ENCODE measurements around the gene GNB5. TPM values are rescaled to one million over a fixed set of nuclear protein-coding genes. Genes with fewer than 3 reads are reported as not detected.

The GNB5 gene
- total RNA-seq, 1 donor from 2014 or later, result 48.6 TPM

GRCh38 chr15:52132066-52132465, 59.1 kb downstream of the GNB5 start:
- no peak overlapping the region for H3K27ac ChIP-seq
- no peaks in the 10 kb centered on the region for H3K27me3 ChIP-seq
- no peak for DNase-seq (ENCODE audit: extremely low spot score in 2 of 2)
- TF ChIP-seq CTCF (IDR thresholded peaks at IDR 0.05) (no peak), POLR2AphosphoS5 (IDR thresholded peaks at IDR 0.05; ENCODE audit: insufficient read depth in 1 of 2, low read depth in 1 of 2) (no peak), POLR2A (IDR thresholded peaks at IDR 0.05) (no peak)
- H3K4me3 ChIP-seq, result no peak overlapping the region
- H3K4me1 ChIP-seq, result peaks cover 17% of the 10 kb centered on the region
- H3K9me3 ChIP-seq, result no peaks in the 10 kb centered on the region
- peaks cover 0 to 8% of the 10 kb centered on the region in 2 donors for H3K36me3 ChIP-seq
- intact Hi-C loops (cut with DNase I), result no loop called here

DNA sequence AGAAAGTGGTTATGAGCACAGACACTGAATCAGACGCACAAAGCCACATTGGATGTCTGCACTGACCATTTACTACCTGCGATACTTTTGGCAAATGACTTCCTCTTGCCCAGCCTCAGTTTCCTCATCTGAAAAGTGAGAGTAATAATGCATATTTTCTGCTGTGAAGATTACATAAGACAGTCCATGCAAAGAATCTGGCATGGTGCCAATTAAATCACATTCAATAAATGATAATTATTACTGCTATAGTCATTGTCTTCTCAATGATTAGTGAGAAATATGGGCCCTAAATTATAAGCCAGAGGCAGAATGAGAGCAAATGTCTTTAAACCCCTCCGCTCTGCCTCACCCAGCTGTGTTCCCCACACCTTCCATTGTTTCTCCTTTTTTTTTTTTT, 62.6 kb downstream of the GNB5 start:
- intact Hi-C loops (cut with DNase I), result no loop called here
- Histone ChIP-seq H3K9me3 (no peaks in the 10 kb centered on the region), H3K4me1 (no peaks in the 10 kb centered on the region), H3K36me3 (peaks cover 0 to 8% of the 10 kb centered on the region in 2 donors), H3K27ac (no peak overlapping the region), H3K27me3 (no peaks in the 10 kb centered on the region), H3K4me3 (no peak overlapping the region)
- DNase-seq (ENCODE audit: extremely low spot score in 2 of 2), result no peak
- TF ChIP-seq POLR2AphosphoS5 (IDR thresholded peaks at IDR 0.05; ENCODE audit: insufficient read depth in 1 of 2, low read depth in 1 of 2), result no peak
- TF ChIP-seq CTCF (IDR thresholded peaks at IDR 0.05), result no peak
- no peak for TF ChIP-seq POLR2A (IDR thresholded peaks at IDR 0.05)

- Histone ChIP-seq H3K4me3 (no peak overlapping the region), H3K9me3 (no peaks in the 10 kb centered on the region), H3K4me1 (no peaks in the 10 kb centered on the region), H3K27me3 (no peaks in the 10 kb centered on the region), H3K27ac (no peak overlapping the region), H3K36me3 (no peaks in the 10 kb centered on the region)
- no peak for DNase-seq (ENCODE audit: extremely low spot score in 2 of 2)
- intact Hi-C loops (cut with DNase I), result no loop called here
- TF ChIP-seq POLR2AphosphoS5 (IDR thresholded peaks at IDR 0.05; ENCODE audit: insufficient read depth in 1 of 2, low read depth in 1 of 2), result peak in 1 of 2 donors; percentile 12
- TF ChIP-seq CTCF (IDR thresholded peaks at IDR 0.05), result no peak
Observed at GRCh38 chr15:52124270-52124880, 66.8 kb downstream of the GNB5 start.

- DNase-seq (ENCODE audit: extremely low spot score in 2 of 2), result no peak
- TF ChIP-seq POLR2AphosphoS5 (IDR thresholded peaks at IDR 0.05; ENCODE audit: insufficient read depth in 1 of 2, low read depth in 1 of 2), result no peak
- TF ChIP-seq POLR2A (IDR thresholded peaks at IDR 0.05), result no peak
- no peak for TF ChIP-seq CTCF (IDR thresholded peaks at IDR 0.05)
- Histone ChIP-seq H3K4me3 (no peak overlapping the region), H3K27me3 (no peaks in the 10 kb centered on the region), H3K9me3 (no peaks in the 10 kb centered on the region), H3K27ac (no peak overlapping the region), H3K36me3 (no peaks in the 10 kb centered on the region), H3K4me1 (no peaks in the 10 kb centered on the region)
- intact Hi-C loops (cut with DNase I), result no loop called here
Observed at GRCh38 chr15:52121896-52122295, 69.3 kb downstream of the GNB5 start.

DNA sequence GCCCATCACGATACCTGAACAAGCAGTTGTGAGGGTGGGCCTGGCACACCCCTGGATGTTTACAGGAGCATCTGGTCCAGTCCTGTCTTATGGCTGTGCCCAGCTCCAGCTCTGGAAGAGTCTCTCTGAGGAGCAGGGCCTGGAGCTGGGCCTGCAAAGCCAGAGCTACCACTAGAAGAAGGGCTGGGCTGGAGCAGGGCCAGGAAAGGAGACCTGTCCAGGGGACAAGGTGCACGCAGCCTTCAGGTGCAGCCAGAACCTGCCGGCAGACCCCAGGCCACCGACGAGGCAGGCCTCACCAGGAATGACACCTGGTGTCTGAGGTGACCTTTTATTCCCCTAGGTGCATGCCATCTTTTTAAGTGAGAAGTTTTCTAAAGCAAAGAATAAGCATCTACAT, 70.2 kb downstream of the GNB5 start:
- intact Hi-C loops (cut with DNase I), result no loop called here
- TF ChIP-seq POLR2AphosphoS5 (IDR thresholded peaks at IDR 0.05; ENCODE audit: insufficient read depth in 1 of 2, low read depth in 1 of 2) (no peak), CTCF (IDR thresholded peaks at IDR 0.05) (no peak), POLR2A (IDR thresholded peaks at IDR 0.05) (no peak)
- Histone ChIP-seq H3K27me3 (no peaks in the 10 kb centered on the region), H3K36me3 (no peaks in the 10 kb centered on the region), H3K9me3 (no peaks in the 10 kb centered on the region), H3K4me1 (no peaks in the 10 kb centered on the region), H3K4me3 (no peak overlapping the region), H3K27ac (no peak overlapping the region)
- DNase-seq (ENCODE audit: extremely low spot score in 2 of 2), result no peak
